ENCODE data around the gene ITFG2. TPM values are rescaled to one million over a fixed set of nuclear protein-coding genes. Genes with fewer than 3 reads are reported as not detected.
"Not testable (repeated sequence)": the region's sequence is repeated elsewhere in the genome, so short reads cannot be mapped to it uniquely, and the experiment has no call there.

ITFG2 gene
- total and polyA plus RNA-seq, 8 donors: 17.0 to 51.6 (median 24.1) TPM

- 91% methylated on average over 11 to 12 of the region's 12 CpGs for WGBS, 2 donors
- intact Hi-C loops (cut with DNase I): loop anchor here in 1 of 3 donors (10.0 kb wide), 2 partner anchors 86 to 176 kb away; no protein-coding TSS in a partner anchor
- no peak for ATAC-seq
Observed at GRCh38 chr12:2858944-2859421, 46.5 kb downstream of the ITFG2 start.

GRCh38 chr12:2860170-2860569, 47.7 kb downstream of the ITFG2 start:
- intact Hi-C loops (cut with DNase I): no loop called here
- H3K9me3 ChIP-seq: no peaks in the 10 kb centered on the region
- FAIRE-seq (no peak), DNase-seq (no peak), ATAC-seq (no peak)
- H3K4me1 ChIP-seq: peaks cover 0 to 3% (median 0%) of the 10 kb centered on the region in 3 donors
- TF ChIP-seq CTCF (IDR thresholded peaks at IDR 0.05): no peak
- no peak overlapping the region for H3K4me3 ChIP-seq
- H3K36me3 ChIP-seq: no peaks in the 10 kb centered on the region
- no peaks in the 10 kb centered on the region for H3K27me3 ChIP-seq
- no peak overlapping the region for H3K27ac ChIP-seq

More at GRCh38 chr12:2858944-2859421, 46.5 kb downstream of the ITFG2 start:
- Histone ChIP-seq H3K9me3 (no peaks in the 10 kb centered on the region), H3K27ac (no peak overlapping the region), H3K36me3 (no peaks in the 10 kb centered on the region), H3K27me3 (no peaks in the 10 kb centered on the region), H3K4me1 (peaks cover 4 to 5% (median 4%) of the 10 kb centered on the region in 3 donors), H3K4me3 (no peak overlapping the region)
- TF ChIP-seq CTCF (IDR thresholded peaks at IDR 0.05): no peak
- FAIRE-seq: no peak
- no peak for DNase-seq

GRCh38 chr12:2862876-2863275, 50.4 kb downstream of the ITFG2 start:
- no peak overlapping the region for H3K27ac ChIP-seq
- no peak for DNase-seq
- H3K4me3 ChIP-seq: no peak overlapping the region
- H3K4me1 ChIP-seq: no peaks in the 10 kb centered on the region
- no peaks in the 10 kb centered on the region for H3K9me3 ChIP-seq
- H3K36me3 ChIP-seq: no peaks in the 10 kb centered on the region
- WGBS, 2 donors: 90 to 95% methylated on average over 7 of the region's 7 CpGs
- H3K27me3 ChIP-seq: no peaks in the 10 kb centered on the region
- FAIRE-seq: no peak
- no peak for ATAC-seq
- intact Hi-C loops (cut with DNase I): no loop called here
- TF ChIP-seq CTCF (IDR thresholded peaks at IDR 0.05): no peak

- H3K27me3 ChIP-seq; FAIRE-seq; DNase-seq; H3K36me3 ChIP-seq; H3K4me1 ChIP-seq; H3K4me3 ChIP-seq; H3K9me3 ChIP-seq; intact Hi-C loops (cut with DNase I); H3K27ac ChIP-seq; ATAC-seq: not testable (repeated sequence)
- WGBS, 2 donors: 96 to 98% methylated on average over 7 of the region's 7 CpGs
Observed at GRCh38 chr12:2863402-2863801, 50.9 kb downstream of the ITFG2 start.

- no peaks in the 10 kb centered on the region for H3K27me3 ChIP-seq
- ATAC-seq (no peak), DNase-seq (no peak), FAIRE-seq (no peak)
- intact Hi-C loops (cut with DNase I): no loop called here
- H3K27ac ChIP-seq: no peak overlapping the region
- no peaks in the 10 kb centered on the region for H3K4me1 ChIP-seq
- no peaks in the 10 kb centered on the region for H3K9me3 ChIP-seq
- 97% methylated on average over 9 of the region's 9 CpGs for WGBS, 2 donors
- TF ChIP-seq CTCF (IDR thresholded peaks at IDR 0.05): no peak
- H3K4me3 ChIP-seq: no peak overlapping the region
- no peaks in the 10 kb centered on the region for H3K36me3 ChIP-seq
Observed at GRCh38 chr12:2864198-2864597, 51.7 kb downstream of the ITFG2 start.

DNA sequence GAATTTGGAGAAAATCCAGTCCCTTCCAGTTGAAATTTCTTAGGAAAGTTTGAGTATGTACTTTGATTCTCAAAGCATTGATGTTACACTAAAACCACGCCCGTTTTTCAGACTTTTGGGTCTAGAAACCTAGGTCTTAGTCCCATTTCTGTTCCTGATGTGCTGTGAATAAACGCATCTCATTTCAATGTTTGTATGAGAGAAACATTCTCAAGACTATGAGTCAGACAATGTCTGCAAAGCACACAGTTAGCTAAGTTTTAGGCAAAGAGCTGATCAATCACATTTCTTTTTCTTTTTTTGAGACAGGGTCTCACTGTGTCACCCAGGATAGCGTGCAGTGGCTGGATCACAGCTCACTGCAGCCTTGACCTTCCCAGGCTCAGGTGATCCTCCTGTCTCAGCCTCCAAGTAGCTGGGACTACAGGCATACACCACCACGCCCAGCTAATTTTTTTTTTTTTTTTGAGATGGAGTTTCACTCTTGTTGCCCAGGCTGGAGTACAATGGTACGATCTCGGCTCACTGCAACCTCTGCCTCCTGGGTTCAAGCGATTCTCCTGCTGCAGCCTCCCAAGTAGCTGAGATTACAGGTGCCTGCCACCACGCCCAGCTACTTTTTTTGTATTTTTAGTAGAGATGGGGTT, 56.6 kb downstream of the ITFG2 start:
- ATAC-seq; H3K27me3 ChIP-seq; FAIRE-seq; H3K4me3 ChIP-seq; intact Hi-C loops (cut with DNase I); H3K4me1 ChIP-seq; H3K9me3 ChIP-seq; DNase-seq; H3K27ac ChIP-seq; H3K36me3 ChIP-seq: not testable (repeated sequence)
- WGBS, 2 donors: 91 to 94% methylated on average over 9 of the region's 9 CpGs

Measured in pancreas (tissue), 10 donors.